Adipocyte (in vitro differentiated cells): ENCODE results near the gene C18orf32.
"Not testable (repeated sequence)": the region's sequence is repeated elsewhere in the genome, so short reads cannot be mapped to it uniquely, and the experiment has no call there.

Source experiments
- DNase-seq: peaks from one replicate; pipeline ENCODE4 v3.0.0-alpha.2; 2015; ENCODE audit warnings: low read depth
- H3K27me3 ChIP-seq: replicated peaks from 2 replicates; pipeline ENCODE4 v1.7.0; 2013; ENCODE audit warnings: mild to moderate bottlenecking, low read length, moderate library complexity; ENCODE audit not compliant: control insufficient read depth, insufficient read depth
- H3K36me3 ChIP-seq: 2 replicates; pipeline ENCODE4 v1.7.0; 2013; ENCODE audit warnings: low read length, mild to moderate bottlenecking, moderate library complexity; ENCODE audit not compliant: control insufficient read depth, insufficient read depth, severe bottlenecking
- H3K4me1 ChIP-seq: 2 replicates; pipeline ENCODE4 v1.7.0; 2013; ENCODE audit warnings: mild to moderate bottlenecking, low read length, moderate library complexity; ENCODE audit not compliant: control insufficient read depth, insufficient read depth
- H3K4me3 ChIP-seq: 2 replicates; pipeline ENCODE4 v1.7.0; 2013; ENCODE audit warnings: mild to moderate bottlenecking, low read length, moderate library complexity
- H3K9ac ChIP-seq: 2 replicates; pipeline ENCODE4 v1.7.0; 2013; ENCODE audit warnings: mild to moderate bottlenecking, low read length, moderate library complexity
- H3K9me3 ChIP-seq: 2 replicates; pipeline ENCODE4 v1.7.0; 2013; ENCODE audit warnings: mild to moderate bottlenecking, low read length, moderate library complexity; ENCODE audit not compliant: control insufficient read depth

C18orf32 gene

GRCh38 chr18:49464718-49465598 is 22.1 kb downstream of the C18orf32 start:
- Histone ChIP-seq H3K4me3 (no peak overlapping the region), H3K9ac (no peak overlapping the region), H3K27me3 (no peaks in the 10 kb centered on the region), H3K9me3 (no peaks in the 10 kb centered on the region), H3K4me1 (peaks cover 11% of the 10 kb centered on the region), H3K36me3 (no peaks in the 10 kb centered on the region)
- no peak for DNase-seq

DNA sequence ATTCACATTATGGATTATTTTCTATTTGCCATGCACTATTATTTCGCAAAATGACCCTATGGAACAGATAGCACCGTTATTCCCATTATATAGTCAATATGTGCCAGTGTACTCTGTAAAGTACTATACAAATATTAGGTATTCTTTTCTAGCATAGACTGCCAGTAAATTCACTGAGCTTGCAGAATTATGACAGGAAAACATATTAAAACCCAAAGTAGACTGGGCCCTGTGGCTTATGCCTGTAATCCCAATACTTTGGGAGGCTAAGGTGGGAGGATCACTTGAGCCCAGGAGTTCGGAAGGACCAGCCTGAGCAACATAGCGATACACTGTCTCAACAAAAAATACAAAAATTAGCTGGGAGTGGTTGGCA is 25.4 kb downstream of the C18orf32 start:
- no peak overlapping the region for H3K4me3 ChIP-seq
- no peaks in the 10 kb centered on the region for H3K27me3 ChIP-seq
- H3K9me3 ChIP-seq = no peaks in the 10 kb centered on the region
- H3K9ac ChIP-seq = no peak overlapping the region
- no peak for DNase-seq
- H3K36me3 ChIP-seq = no peaks in the 10 kb centered on the region
- peaks cover 31% of the 10 kb centered on the region for H3K4me1 ChIP-seq

- Histone ChIP-seq H3K9ac (peak overlapping the region; percentile 87), H3K27me3 (no peaks in the 10 kb centered on the region), H3K36me3 (no peaks in the 10 kb centered on the region), H3K4me3 (peak overlapping the region; percentile 83), H3K9me3 (no peaks in the 10 kb centered on the region), H3K4me1 (peaks cover 36% of the 10 kb centered on the region)
- no peak for DNase-seq
Observed at GRCh38 chr18:49460976-49461601, 25.9 kb downstream of the C18orf32 start.

DNA sequence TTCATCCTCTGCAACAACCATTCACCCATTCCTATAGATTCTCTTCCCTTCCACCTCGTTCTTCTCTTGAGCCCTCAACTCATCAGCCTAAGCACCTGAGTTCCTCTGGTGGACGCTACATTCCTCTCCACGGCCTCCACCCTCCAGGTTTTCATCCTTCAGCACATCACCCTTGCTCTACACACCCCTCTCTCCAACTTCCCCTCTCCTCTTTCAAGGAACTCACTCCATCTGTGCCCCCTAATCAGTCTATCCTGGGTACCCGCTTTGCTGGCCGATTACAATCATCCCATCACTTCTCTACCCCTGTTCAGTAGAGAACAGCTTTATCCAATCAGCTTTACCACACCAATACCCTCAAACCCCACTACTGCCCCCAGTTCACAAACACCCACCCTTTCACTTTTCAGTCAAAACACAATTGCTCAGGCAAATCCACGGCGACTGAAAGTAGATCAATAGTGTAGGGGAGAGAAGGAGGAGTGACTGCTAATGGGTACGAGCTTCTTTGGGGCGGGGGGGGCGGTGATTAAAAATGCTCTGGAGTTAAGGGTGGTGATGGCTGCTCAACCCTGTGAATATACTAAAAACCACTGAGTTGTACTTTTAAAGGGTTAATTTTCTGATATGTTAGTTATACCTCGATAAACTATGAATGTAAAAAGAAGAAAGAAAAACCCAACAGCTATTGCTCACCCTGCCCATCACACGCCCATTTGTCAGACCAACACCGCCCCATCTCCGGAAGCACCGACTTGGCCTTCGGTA is 27.4 kb downstream of the C18orf32 start:
- H3K27me3 ChIP-seq = no peaks in the 10 kb centered on the region
- H3K9ac ChIP-seq = peak overlapping the region; percentile 87
- no peak for DNase-seq
- peak overlapping the region; percentile 83 for H3K4me3 ChIP-seq
- H3K36me3 ChIP-seq = no peaks in the 10 kb centered on the region
- no peaks in the 10 kb centered on the region for H3K9me3 ChIP-seq
- peaks cover 40% of the 10 kb centered on the region for H3K4me1 ChIP-seq

DNA sequence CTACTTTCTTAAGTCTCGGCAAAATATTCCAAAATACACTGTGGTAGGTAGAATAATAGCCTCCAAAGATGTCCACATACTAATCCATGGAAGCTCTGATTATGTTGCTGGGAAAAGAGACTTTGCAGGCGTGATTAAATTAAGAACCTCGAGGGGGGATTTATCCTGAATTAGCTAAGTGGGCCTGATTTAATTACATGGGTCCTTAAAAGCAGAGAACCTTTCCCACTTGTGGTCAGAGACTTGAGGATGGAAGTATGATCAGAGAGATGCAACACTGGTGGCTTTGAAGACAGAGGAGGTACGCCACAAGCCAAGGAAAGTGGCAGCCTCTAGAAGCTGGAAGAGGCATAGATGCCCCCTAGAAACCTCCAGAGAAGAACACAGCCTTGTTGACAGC is 29.4 kb downstream of the C18orf32 start:
- H3K9me3 ChIP-seq = no peaks in the 10 kb centered on the region

GRCh38 chr18:49456794-49457193 is 30.2 kb downstream of the C18orf32 start:
- H3K9me3 ChIP-seq = no peaks in the 10 kb centered on the region
- H3K27me3 ChIP-seq = no peaks in the 10 kb centered on the region
- peaks cover 4% of the 10 kb centered on the region for H3K36me3 ChIP-seq
- peak overlapping the region; percentile 19 for H3K9ac ChIP-seq
- H3K4me1 ChIP-seq = peaks cover 40% of the 10 kb centered on the region
- H3K4me3 ChIP-seq = peak overlapping the region; percentile 9
- peak; percentile 20 for DNase-seq

More for the DNA sequence above, 29.4 kb downstream of the C18orf32 start:
- no peak for DNase-seq
- Histone ChIP-seq H3K27me3 (no peaks in the 10 kb centered on the region), H3K4me1 (peaks cover 40% of the 10 kb centered on the region), H3K9ac (no peak overlapping the region), H3K36me3 (no peaks in the 10 kb centered on the region), H3K4me3 (no peak overlapping the region)

GRCh38 chr18:49452534-49452933 is 34.5 kb downstream of the C18orf32 start:
- not testable (repeated sequence) for H3K4me3 ChIP-seq
- peaks cover 30% of the 10 kb centered on the region for H3K9me3 ChIP-seq

GRCh38 chr18:49447810-49448745 is 39.0 kb downstream of the C18orf32 start:
- H3K4me3 ChIP-seq = no peak overlapping the region
- peaks cover 30% of the 10 kb centered on the region for H3K9me3 ChIP-seq
- H3K36me3 ChIP-seq = peaks cover 5% of the 10 kb centered on the region
- H3K9ac ChIP-seq = no peak overlapping the region
- no peaks in the 10 kb centered on the region for H3K27me3 ChIP-seq
- peaks cover 6% of the 10 kb centered on the region for H3K4me1 ChIP-seq
- peak; percentile 59 for DNase-seq

More at GRCh38 chr18:49452534-49452933, 34.5 kb downstream of the C18orf32 start:
- not testable (repeated sequence) for H3K36me3 ChIP-seq, H3K9ac ChIP-seq, H3K27me3 ChIP-seq, DNase-seq
- H3K4me1 ChIP-seq = peaks cover 18% of the 10 kb centered on the region

DNA sequence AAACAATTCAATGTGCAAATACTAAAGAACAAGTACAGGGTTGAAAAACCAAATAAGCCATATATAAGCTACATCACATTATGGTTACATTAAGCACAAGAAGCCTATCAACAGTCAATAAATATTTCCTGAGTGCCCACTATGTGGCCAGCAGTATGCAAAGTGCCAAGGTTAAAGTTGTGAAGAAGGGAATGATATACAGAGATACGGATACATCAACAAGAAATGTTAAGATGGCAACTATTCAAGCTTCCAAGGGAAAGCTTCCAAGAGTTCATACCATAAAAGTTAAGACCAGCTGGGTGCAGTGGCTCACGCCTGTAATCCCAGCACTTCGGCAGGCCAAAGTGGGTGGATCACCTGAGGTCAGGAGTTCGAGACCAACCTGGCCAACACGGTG is 40.6 kb downstream of the C18orf32 start:
- Histone ChIP-seq H3K4me3 (no peak overlapping the region), H3K36me3 (no peaks in the 10 kb centered on the region), H3K4me1 (peaks cover 6% of the 10 kb centered on the region), H3K27me3 (no peaks in the 10 kb centered on the region), H3K9me3 (peaks cover 29% of the 10 kb centered on the region), H3K9ac (no peak overlapping the region)
- DNase-seq = no peak

- no peak overlapping the region for H3K9ac ChIP-seq
- H3K4me1 ChIP-seq = peaks cover 6% of the 10 kb centered on the region
- peaks cover 15% of the 10 kb centered on the region for H3K9me3 ChIP-seq
- peak; percentile 30 for DNase-seq
- H3K4me3 ChIP-seq = no peak overlapping the region
- no peaks in the 10 kb centered on the region for H3K27me3 ChIP-seq
- no peaks in the 10 kb centered on the region for H3K36me3 ChIP-seq
Observed at GRCh38 chr18:49444581-49444980, 42.5 kb downstream of the C18orf32 start.
